ENCODE results near the gene TK2. TPM values are rescaled to one million over a fixed set of nuclear protein-coding genes. Genes with fewer than 3 reads are reported as not detected.
A peak's percentile ranks its signal among the peaks of the same experiment; 100 is the strongest.

Gene TK2
- total and polyA plus RNA-seq, 9 of the 15 experiments (the other 6 are each of a cell fraction or from before 2014, with no cell fraction given): 1.1 to 10.2 (median 5.3) TPM

- ATAC-seq (no peak), FAIRE-seq (no peak), DNase-seq (ENCODE audit: extremely low read depth in 1 of 4, low spot score in 3 of 4) (no peak)
- intact Hi-C loops (cut with micrococcal nuclease): no loop called here
- peaks cover 0 to 9% of the 10 kb centered on the region in 2 experiments; a peak in 2 of 5 replicates for H3K4me1 ChIP-seq (replicated peaks in 1 of 2; ENCODE audit: control insufficient read depth in 2 of 2, insufficient read depth in 2 of 2, low read length in 2 of 2)
- peak overlapping the region in 1 of 2 experiments; percentile 75; a peak in 2 of 4 replicates for H3K9ac ChIP-seq (ENCODE audit: insufficient read depth in 1 of 2, low read depth in 2 of 2, low read length in 2 of 2)
- CTCF ChIA-PET (ENCODE audit: low intra/inter-chr PET ratio): no interaction called here
- no peaks in the 10 kb centered on the region for H3K27me3 ChIP-seq (ENCODE audit: control insufficient read depth in 2 of 2, insufficient read depth in 2 of 2, low read length in 2 of 2)
- POLR2A ChIA-PET: no interaction called here
- H3K79me2 ChIP-seq (ENCODE audit: control insufficient read depth, insufficient read depth, low read length): no peaks in the 10 kb centered on the region
- H3K9me3 ChIP-seq (replicated peaks; ENCODE audit: control insufficient read depth, insufficient read depth, low read depth, low read length): no peaks in the 10 kb centered on the region
- no peaks in the 10 kb centered on the region for H4K20me1 ChIP-seq (replicated peaks; ENCODE audit: control insufficient read depth, insufficient read depth, low read length)
- H3K36me3 ChIP-seq (ENCODE audit: control insufficient read depth, insufficient read depth, low read length): peaks cover 3% of the 10 kb centered on the region; the same call in 1 of the 3 replicates
- no peak overlapping the region for H3K27ac ChIP-seq (ENCODE audit: extremely low read depth, low read depth, low read length)
- 65% methylated on average over 2 of the region's 2 CpGs for WGBS (ENCODE audit: insufficient coverage, low coverage, missing lambda C conversion rate)
- TF ChIP-seq PBX2 (CRISPR knock-in tag; IDR thresholded peaks at IDR 0.05; ENCODE audit: low read depth) (no peak), PBX2 (tag; conservative IDR thresholded peaks at IDR 0.05; ENCODE audit: low read depth) (no peak), RBM15 (IDR thresholded peaks at IDR 0.05; ENCODE audit: insufficient read depth, low read length) (no peak), HDAC6 (IDR thresholded peaks at IDR 0.05; ENCODE audit: low read depth, low read length) (no peak), ZNF76 (CRISPR knock-in tag; IDR thresholded peaks at IDR 0.05; ENCODE audit: borderline replicate concordance) (no peak), ARHGAP35 (IDR thresholded peaks at IDR 0.05; ENCODE audit: partially characterized antibody) (no peak), ZFP91 (CRISPR knock-in tag; IDR thresholded peaks at IDR 0.05) (no peak), EHMT2 (IDR thresholded peaks at IDR 0.05) (no peak)
- H2AFZ ChIP-seq (ENCODE audit: low read depth, low read length): no peak overlapping the region
- BruUV-seq (replicated peaks): no TSS peak
- H3K9me1 ChIP-seq (ENCODE audit: control insufficient read depth, insufficient read depth, low read length): no peaks in the 10 kb centered on the region
- in situ Hi-C loops (cut with MboI): no loop called here
- no peak overlapping the region for H3K4me3 ChIP-seq
- no peak overlapping the region for H3K4me2 ChIP-seq (ENCODE audit: insufficient read depth, low read length)
These were observed 12.7 kb downstream of the TK2 start for GRCh38 chr16:66537236-66537635.
